ENCODE measurements around the gene RPL4. TPM values are rescaled to one million over a fixed set of nuclear protein-coding genes. Genes with fewer than 3 reads are reported as not detected.
A peak's percentile ranks its signal among the peaks of the same experiment; 100 is the strongest.
"Not testable (repeated sequence)": the region's sequence is repeated elsewhere in the genome, so short reads cannot be mapped to it uniquely, and the experiment has no call there.

RPL4 gene
- total and polyA plus RNA-seq, 11 donors = 1,009 to 4,065 (median 1,364) TPM

DNA sequence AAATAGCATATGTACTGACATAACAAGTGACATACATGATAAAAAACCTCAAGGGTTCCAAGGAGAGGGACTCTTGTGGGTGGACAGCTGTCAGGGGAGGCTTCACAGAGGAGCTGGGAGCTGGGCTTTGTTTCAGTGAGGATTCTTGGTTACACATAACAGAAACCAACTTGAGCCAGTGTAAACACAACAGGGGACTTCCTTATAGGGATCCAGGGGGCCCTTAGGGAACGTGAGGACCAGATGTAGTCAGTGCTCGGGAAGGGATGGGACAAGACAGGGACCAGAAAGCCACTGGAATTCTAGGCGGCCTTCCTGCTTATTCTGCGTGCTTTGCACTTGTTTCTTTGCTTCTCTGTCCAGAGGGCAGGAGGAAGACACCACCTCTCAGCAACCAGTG, 42.0 kb downstream of the RPL4 start:
- ATAC-seq (peak; percentile 20 to 71 (median 48)), DNase-seq (peak in 2 of 5 donors; percentile 34 to 37)
- H3K9me3 ChIP-seq = no peaks in the 10 kb centered on the region
- no peak overlapping the region for H3K27ac ChIP-seq
- H3K27me3 ChIP-seq = no peaks in the 10 kb centered on the region
- H3K4me3 ChIP-seq = no peak overlapping the region
- intact Hi-C loops (cut with DNase I) = no loop called here
- H3K4me1 ChIP-seq = peaks cover 0 to 4% (median 0%) of the 10 kb centered on the region in 12 donors
- WGBS, 4 donors = 59 to 79% (median 68%) methylated on average over 4 of the region's 4 CpGs
- no peak for TF ChIP-seq POLR2A (IDR thresholded peaks at IDR 0.05)
- H3K36me3 ChIP-seq = peaks cover 0 to 20% (median 0%) of the 10 kb centered on the region in 9 donors

DNA sequence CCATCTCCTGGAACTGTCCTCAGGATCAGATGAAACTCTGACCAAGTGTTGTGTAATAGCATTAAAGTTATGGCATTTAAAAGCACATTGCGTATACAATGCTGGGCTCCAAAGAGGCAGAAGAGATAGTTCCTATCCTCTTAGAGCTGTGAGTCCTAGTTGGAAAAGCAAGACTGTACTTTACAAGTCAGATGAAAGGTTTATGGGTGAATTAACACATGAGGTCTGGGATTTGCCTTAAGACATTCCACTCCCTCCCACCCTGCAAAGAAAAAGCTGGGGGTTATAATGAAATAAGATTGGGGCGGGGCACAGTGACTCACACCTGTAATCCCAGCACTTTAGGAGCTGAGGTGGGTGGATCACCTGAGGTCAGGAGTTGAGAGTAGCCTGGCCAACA, 42.7 kb downstream of the RPL4 start:
- intact Hi-C loops (cut with DNase I) = no loop called here
- Histone ChIP-seq H3K4me1 (peaks cover 0 to 4% (median 0%) of the 10 kb centered on the region in 12 donors), H3K9me3 (no peaks in the 10 kb centered on the region), H3K36me3 (peaks cover 0 to 15% (median 0%) of the 10 kb centered on the region in 9 donors), H3K4me3 (no peak overlapping the region), H3K27me3 (no peaks in the 10 kb centered on the region), H3K27ac (no peak overlapping the region)
- DNase-seq (no peak), ATAC-seq (no peak)
- WGBS, 4 donors = 92 to 100% (median 98%) methylated on average over 2 of the region's 2 CpGs
- TF ChIP-seq, protein P1, sequence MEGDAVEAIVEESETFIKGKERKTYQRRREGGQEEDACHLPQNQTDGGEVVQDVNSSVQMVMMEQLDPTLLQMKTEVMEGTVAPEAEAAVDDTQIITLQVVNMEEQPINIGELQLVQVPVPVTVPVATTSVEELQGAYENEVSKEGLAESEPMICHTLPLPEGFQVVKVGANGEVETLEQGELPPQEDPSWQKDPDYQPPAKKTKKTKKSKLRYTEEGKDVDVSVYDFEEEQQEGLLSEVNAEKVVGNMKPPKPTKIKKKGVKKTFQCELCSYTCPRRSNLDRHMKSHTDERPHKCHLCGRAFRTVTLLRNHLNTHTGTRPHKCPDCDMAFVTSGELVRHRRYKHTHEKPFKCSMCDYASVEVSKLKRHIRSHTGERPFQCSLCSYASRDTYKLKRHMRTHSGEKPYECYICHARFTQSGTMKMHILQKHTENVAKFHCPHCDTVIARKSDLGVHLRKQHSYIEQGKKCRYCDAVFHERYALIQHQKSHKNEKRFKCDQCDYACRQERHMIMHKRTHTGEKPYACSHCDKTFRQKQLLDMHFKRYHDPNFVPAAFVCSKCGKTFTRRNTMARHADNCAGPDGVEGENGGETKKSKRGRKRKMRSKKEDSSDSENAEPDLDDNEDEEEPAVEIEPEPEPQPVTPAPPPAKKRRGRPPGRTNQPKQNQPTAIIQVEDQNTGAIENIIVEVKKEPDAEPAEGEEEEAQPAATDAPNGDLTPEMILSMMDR (IDR thresholded peaks at IDR 0.05) = no peak
- TF ChIP-seq POLR2A (IDR thresholded peaks at IDR 0.05) = no peak

DNA sequence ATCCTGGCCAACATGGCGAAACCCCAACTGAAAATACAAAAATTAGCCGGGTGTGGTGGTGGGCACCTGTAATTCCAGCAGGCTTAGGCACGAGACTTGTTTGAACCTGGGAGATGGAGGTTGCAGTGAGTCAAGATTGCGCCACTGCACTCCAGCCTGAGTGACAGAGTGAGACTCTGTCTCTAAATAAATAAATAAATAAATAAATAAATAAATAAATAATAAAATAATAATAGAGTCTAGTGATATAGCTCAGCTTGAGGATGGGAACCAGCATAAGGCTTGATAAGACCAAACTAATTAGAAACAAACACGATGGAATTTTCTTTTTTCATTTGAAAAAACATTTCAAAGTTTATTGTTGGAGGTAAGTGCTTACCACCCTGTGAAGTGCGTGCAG, 43.4 kb downstream of the RPL4 start:
- intact Hi-C loops (cut with DNase I); H3K9me3 ChIP-seq: not testable (repeated sequence)

DNA sequence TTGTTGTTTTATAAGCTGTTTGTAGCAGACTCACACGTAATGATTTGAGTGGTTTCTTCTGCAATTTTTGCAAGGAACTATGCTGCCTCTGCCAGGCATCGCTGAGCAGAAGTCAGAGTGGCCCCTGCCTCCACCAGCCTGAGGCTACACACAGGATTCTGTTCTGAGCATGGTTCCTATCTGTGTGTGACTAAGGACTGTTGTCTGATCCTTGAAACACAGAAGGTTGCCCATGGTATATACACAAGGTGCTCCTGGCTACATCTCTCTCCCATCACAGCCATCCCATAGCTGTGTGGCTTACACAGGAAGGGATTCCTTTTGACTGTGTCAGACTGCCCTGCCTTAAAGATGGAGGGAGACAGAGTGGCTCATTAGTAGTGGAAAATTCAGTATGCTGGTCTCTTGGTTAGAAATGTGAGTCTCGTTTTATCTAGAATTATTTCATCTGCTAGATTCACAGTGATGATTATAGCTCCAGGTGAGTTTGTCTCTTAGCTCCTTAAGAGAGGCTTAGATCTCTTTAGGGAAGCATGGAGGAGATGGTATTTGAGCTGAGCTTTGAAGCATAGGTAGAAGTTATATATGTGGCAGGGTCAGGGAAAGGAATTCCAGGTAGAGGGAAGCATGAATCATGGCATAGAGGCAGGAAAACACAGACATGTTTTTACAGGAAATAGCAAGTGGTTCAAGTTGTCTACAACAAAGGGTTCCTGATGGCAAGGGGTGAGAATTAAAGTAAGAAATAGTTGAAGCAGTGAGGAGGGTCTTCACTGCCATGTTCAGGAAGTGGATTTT, 44.6 kb downstream of the RPL4 start:
- no peak for DNase-seq
- Histone ChIP-seq H3K4me3 (no peak overlapping the region), H3K9me3 (no peaks in the 10 kb centered on the region), H3K27ac (no peak overlapping the region), H3K27me3 (no peaks in the 10 kb centered on the region), H3K36me3 (peaks cover 0 to 10% (median 5%) of the 10 kb centered on the region in 9 donors), H3K4me1 (peaks cover 0 to 3% (median 0%) of the 10 kb centered on the region in 12 donors)
- intact Hi-C loops (cut with DNase I) = no loop called here
- TF ChIP-seq POLR2A (IDR thresholded peaks at IDR 0.05) = no peak
- TF ChIP-seq, protein P1 (IDR thresholded peaks at IDR 0.05) = no peak
- WGBS, 4 donors = 91 to 97% (median 95%) methylated on average over 3 of the region's 3 CpGs
- ATAC-seq = no peak

More for the DNA sequence above, 43.4 kb downstream of the RPL4 start:
- H3K27me3 ChIP-seq, H3K4me1 ChIP-seq, H3K27ac ChIP-seq, H3K36me3 ChIP-seq, ATAC-seq, H3K4me3 ChIP-seq, DNase-seq: not testable (repeated sequence)
- 97 to 99% (median 98%) methylated on average over 6 of the region's 6 CpGs for WGBS, 4 donors

DNA sequence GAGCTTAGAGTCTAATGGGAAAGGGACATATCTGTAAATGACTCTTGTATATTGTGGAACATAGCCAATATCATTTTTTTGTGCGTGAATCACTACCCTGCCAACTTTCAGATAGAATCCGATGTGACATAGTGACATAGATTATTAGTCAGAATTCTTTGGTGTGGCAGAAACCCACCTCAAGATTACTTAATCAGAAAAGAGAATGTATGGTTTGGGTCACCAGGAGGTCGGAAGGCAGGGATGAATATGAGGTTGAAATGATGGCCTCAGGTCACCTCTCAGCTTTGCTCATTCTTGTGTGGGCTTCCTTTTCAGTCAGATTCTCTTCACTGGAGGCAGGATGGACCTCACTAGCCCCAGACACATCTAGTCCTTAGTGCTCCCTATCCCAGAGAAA, 48.4 kb downstream of the RPL4 start:
- Histone ChIP-seq H3K27me3 (no peaks in the 10 kb centered on the region), H3K27ac (no peak overlapping the region), H3K9me3 (no peaks in the 10 kb centered on the region), H3K4me3 (no peak overlapping the region), H3K36me3 (peaks cover 0 to 14% (median 0%) of the 10 kb centered on the region in 9 donors), H3K4me1 (peaks cover 0 to 16% (median 0%) of the 10 kb centered on the region in 12 donors)
- ATAC-seq (no peak), DNase-seq (no peak)
- intact Hi-C loops (cut with DNase I) = no loop called here
- no peak for TF ChIP-seq POLR2A (IDR thresholded peaks at IDR 0.05)
- TF ChIP-seq, protein P1 (IDR thresholded peaks at IDR 0.05) = no peak
- WGBS, 4 donors = 70 to 83% (median 75%) methylated on average over 3 of the region's 3 CpGs
